ENCODE measurements around the gene TREM2. TPM values are rescaled to one million over a fixed set of nuclear protein-coding genes. Genes with fewer than 3 reads are reported as not detected.

The TREM2 gene
- total RNA-seq, 1 donor from 2014 or later, result 58.5 TPM

DNA sequence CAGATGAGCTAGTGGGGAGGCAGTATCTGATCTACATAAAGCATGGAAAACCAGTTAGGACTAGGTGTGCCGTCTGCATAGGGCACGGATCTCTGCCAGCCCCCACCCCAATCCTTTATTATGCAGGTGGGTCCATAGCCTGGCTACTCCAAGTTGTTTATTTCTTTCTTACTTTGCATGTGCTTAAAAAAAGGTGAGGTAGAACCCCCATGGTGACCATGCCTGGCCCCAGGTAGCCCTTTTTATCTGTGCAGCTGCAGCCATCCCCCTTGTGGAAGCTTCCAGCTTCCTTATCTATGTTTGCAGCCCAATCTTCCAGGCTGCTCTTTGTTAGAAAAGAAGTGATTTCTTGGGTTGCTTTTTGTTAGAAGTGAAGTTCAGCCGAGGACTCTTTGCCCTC, 9.0 kb upstream of the TREM2 start:
- DNase-seq (no peak), ATAC-seq (no peak)
- no peak for TF ChIP-seq CTCF (IDR thresholded peaks at IDR 0.05)
- no peaks in the 10 kb centered on the region for H3K36me3 ChIP-seq
- intact Hi-C loops (cut with DNase I), result no loop called here
- H3K27ac ChIP-seq, result no peak overlapping the region
- no peaks in the 10 kb centered on the region for H3K9me3 ChIP-seq
- no peaks in the 10 kb centered on the region for H3K4me1 ChIP-seq
- H3K4me3 ChIP-seq, result no peak overlapping the region
- peaks cover 6% of the 10 kb centered on the region for H3K27me3 ChIP-seq (ENCODE audit: low read depth)

DNA sequence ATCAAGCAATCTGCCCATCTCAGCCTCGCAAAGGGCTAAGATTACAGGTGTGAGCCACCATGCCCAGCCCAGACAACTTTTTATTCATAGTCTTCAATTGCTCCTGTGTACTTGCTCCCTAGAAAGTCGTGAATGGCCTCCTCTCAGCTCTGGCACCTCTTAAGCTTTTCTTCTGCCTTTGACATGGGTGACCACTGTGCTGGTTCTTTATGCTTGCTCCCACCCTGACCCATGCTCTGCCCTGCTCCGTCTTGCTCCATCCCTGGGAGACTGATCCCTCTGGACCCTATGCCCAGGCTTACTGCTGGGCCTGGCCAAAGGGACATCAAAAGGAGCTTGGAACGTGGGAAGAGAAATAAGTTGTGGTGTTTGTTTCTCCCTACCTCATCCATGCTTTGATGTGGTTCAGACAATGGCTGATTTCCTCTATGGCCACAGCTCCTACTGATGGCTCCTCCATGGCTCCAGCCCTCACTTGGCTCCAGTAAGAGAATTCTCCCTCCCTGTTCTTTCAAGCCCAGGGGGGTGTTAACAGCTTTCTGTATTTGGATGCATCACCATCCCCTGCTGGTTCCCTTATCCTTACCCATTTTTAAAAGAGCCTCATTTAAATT, 7.7 kb upstream of the TREM2 start:
- no peak overlapping the region for H3K27ac ChIP-seq
- DNase-seq (no peak), ATAC-seq (no peak)
- TF ChIP-seq CTCF (IDR thresholded peaks at IDR 0.05), result no peak
- no peaks in the 10 kb centered on the region for H3K36me3 ChIP-seq
- peaks cover 7% of the 10 kb centered on the region for H3K27me3 ChIP-seq (ENCODE audit: low read depth)
- H3K9me3 ChIP-seq, result no peaks in the 10 kb centered on the region
- H3K4me1 ChIP-seq, result no peaks in the 10 kb centered on the region
- no peak overlapping the region for H3K4me3 ChIP-seq
- intact Hi-C loops (cut with DNase I), result no loop called here

DNA sequence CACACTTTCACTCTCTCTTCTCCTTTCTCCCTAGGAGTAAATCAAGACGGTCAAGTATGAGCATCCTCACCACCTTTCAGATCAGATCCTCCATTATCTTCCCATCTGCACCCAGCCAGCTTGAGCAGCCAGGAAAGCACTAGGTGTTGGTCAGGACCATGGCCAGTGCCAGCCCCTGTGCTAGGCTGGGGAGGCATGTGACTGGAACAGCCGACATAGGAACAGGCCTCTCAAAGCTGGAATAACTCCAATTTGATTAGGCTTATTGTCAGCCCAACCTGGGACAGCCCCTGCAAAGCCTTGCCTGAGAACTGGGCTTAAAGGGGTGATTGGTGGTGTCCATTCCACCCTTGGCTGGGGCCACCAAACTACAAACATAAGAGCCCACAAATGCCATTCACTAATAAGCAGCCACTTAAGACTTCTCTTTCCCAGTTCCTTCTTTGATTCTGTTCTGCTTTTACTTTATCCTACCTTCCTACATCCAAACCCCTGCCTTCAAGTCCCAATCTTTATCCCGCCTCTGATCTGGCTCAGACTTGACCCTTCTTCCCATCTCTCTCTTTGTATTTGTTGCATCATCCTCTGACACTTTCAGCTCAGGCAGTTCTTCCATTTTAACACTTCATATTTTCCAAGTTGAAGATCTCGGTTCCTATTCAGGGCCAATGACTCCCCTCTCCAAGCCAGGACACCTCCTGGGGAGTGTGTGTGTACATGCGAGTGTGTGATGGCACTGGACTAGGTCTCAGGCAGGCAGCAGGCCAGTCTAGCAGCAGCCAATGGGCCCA, 4.5 kb upstream of the TREM2 start:
- TF ChIP-seq CTCF (IDR thresholded peaks at IDR 0.05), result no peak
- H3K9me3 ChIP-seq, result no peaks in the 10 kb centered on the region
- H3K4me3 ChIP-seq, result no peak overlapping the region
- intact Hi-C loops (cut with DNase I), result no loop called here
- ATAC-seq (no peak), DNase-seq (no peak)
- H3K4me1 ChIP-seq, result no peaks in the 10 kb centered on the region
- no peaks in the 10 kb centered on the region for H3K36me3 ChIP-seq
- peaks cover 7% of the 10 kb centered on the region for H3K27me3 ChIP-seq (ENCODE audit: low read depth)
- H3K27ac ChIP-seq, result no peak overlapping the region

DNA sequence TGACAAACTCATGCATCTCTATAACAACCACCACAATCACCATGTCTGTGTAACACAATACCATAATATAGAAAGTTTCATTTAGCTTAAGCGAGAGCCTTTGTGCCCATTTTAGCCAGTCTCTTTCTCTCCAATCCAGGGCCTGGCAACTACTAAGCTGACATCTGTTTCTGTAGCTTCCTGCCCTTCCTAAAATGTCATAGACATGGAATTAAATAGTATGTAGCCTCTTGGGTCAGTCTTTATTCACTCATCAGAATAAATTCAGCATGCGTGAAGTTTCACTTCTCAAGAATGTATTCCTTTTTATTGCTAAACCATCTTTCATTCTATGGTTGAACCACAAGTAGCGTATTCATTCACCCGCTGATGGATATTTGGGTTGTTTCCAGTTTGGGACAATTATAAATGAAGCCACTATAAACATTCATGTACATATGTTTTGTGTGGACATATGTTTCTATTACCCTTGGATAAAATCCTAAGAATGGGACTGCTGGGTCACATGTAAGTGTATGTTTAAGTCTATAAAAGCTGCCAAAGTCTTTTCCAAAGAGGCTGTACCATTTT, 1.7 kb upstream of the TREM2 start:
- intact Hi-C loops (cut with DNase I), result no loop called here
- TF ChIP-seq CTCF (IDR thresholded peaks at IDR 0.05), result no peak

DNA sequence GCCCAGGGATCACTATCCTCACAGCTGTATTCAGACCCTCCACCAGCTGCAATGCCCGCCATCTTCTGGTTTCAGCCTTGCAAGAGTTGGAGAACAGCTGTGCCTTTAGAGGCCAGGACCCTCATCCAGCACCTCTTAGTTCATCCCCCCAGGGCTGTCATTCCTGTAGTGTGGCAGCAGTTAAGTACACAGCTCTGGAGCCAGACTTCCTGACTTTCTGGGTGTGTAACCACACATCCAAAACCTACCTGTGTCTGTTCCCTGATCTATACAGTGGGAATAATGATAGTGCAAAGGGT, 452 bp upstream of the TREM2 start:
- no peak overlapping the region for H3K4me3 ChIP-seq
- TF ChIP-seq CTCF (IDR thresholded peaks at IDR 0.05), result no peak
- H3K4me1 ChIP-seq, result peaks cover 17% of the 10 kb centered on the region
- H3K36me3 ChIP-seq, result no peaks in the 10 kb centered on the region
- ATAC-seq (no peak), DNase-seq (no peak)
- H3K27me3 ChIP-seq (ENCODE audit: low read depth), result peaks cover 7% of the 10 kb centered on the region
- no peak overlapping the region for H3K27ac ChIP-seq
- intact Hi-C loops (cut with DNase I), result no loop called here
- no peaks in the 10 kb centered on the region for H3K9me3 ChIP-seq

More for the DNA sequence above, 1.7 kb upstream of the TREM2 start:
- ATAC-seq (no peak), DNase-seq (no peak)
- peaks cover 7% of the 10 kb centered on the region for H3K27me3 ChIP-seq (ENCODE audit: low read depth)
- no peaks in the 10 kb centered on the region for H3K9me3 ChIP-seq
- peaks cover 13% of the 10 kb centered on the region for H3K4me1 ChIP-seq
- no peak overlapping the region for H3K27ac ChIP-seq
- H3K36me3 ChIP-seq, result no peaks in the 10 kb centered on the region
- no peak overlapping the region for H3K4me3 ChIP-seq

All from lower lobe of right lung (tissue), 2 donors.